Measurements from ENCODE around the gene BMP10.

- no peak for TF ChIP-seq POLR2A (IDR thresholded peaks at IDR 0.05; ENCODE audit: low read depth, low read length)
- TF ChIP-seq POLR2AphosphoS5 (IDR thresholded peaks at IDR 0.05; ENCODE audit: low read depth, low read length), result no peak
These were observed 18.2 kb downstream of the BMP10 start for GRCh38 chr2:68853035-68853434.
